Measurements from ENCODE around the gene CD2BP2. TPM values are rescaled to one million over a fixed set of nuclear protein-coding genes. Genes with fewer than 3 reads are reported as not detected.

The CD2BP2 gene
- total and polyA plus RNA-seq, 2 of the 13 experiments (the other 11 are each of a cell fraction or from before 2014, with no cell fraction given), result 24.9 to 54.6 TPM

DNA sequence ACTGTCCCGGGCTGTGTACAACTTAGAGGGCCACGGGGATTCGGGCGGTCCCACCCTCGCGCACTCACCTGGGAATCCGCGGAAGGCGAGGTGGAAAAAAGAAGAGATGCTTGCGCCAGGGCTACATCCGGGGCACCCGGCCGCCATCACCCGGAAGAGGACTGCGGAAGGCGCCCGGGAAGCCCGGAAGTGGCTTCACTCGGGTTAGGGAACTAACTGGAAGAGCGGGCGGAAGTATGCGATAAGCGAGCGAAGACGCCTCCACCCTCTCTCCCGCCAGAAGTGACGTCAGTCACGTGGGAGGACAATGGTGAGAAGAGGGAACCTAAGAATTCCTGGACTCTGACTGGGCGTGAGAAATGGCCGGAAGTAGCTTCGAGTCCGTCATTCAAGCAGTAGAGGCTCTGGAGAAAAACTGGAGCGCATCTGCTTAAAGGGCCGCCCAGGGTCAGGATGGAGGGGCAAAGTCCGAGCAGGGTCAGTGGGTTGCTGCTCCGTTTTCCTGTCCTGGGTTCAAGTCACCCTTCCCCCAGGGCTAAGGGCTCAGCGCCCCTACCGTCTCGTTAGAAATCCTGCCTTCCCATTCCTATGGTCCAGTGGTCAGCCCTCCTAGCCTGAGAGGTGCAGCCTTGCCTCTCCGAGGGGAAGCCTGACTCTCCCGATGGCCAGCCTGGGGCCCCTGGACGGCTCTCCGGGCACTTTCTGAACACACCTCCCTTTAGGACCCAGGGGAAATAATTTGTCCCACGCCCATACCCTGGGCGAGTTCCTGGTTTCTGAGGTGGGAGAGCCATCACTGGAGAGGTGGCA, at the start of gene CD2BP2 (continued):
- TF ChIP-seq, protein P1, sequence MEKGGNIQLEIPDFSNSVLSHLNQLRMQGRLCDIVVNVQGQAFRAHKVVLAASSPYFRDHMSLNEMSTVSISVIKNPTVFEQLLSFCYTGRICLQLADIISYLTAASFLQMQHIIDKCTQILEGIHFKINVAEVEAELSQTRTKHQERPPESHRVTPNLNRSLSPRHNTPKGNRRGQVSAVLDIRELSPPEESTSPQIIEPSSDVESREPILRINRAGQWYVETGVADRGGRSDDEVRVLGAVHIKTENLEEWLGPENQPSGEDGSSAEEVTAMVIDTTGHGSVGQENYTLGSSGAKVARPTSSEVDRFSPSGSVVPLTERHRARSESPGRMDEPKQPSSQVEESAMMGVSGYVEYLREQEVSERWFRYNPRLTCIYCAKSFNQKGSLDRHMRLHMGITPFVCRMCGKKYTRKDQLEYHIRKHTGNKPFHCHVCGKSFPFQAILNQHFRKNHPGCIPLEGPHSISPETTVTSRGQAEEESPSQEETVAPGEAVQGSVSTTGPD (CRISPR knock-in tag; IDR thresholded peaks at IDR 0.05), result no peak
- TF ChIP-seq ZNF747 (CRISPR knock-in tag; IDR thresholded peaks at IDR 0.05; ENCODE audit: borderline replicate concordance), result peak; percentile 53
- TF ChIP-seq TAF15 (IDR thresholded peaks at IDR 0.05; ENCODE audit: low read depth, low read length, poor library complexity, severe bottlenecking), result no peak
- peak; percentile 78 for TF ChIP-seq KDM1A (CRISPR knock-in tag; IDR thresholded peaks at IDR 0.05)
- peak; percentile 78 for TF ChIP-seq KDM5B (CRISPR knock-in tag; IDR thresholded peaks at IDR 0.05; ENCODE audit: borderline replicate concordance)
- peak; percentile 33; the same call in 1 of the 2 replicates for TF ChIP-seq ZNF441 (CRISPR knock-in tag; IDR thresholded peaks at IDR 0.05; ENCODE audit: borderline replicate concordance)
- TF ChIP-seq ZNF569 (CRISPR knock-in tag; IDR thresholded peaks at IDR 0.05; ENCODE audit: borderline replicate concordance), result peak; percentile 93; the same call in 1 of the 2 replicates
- no peak; the same call in 1 of the 2 replicates for TF ChIP-seq ZNF343 (CRISPR knock-in tag; IDR thresholded peaks at IDR 0.05)
- TF ChIP-seq ZFY (CRISPR knock-in tag; IDR thresholded peaks at IDR 0.05), result peak; percentile 81
- 0 out of 2 replicates have a peak, but pooled peaks have one; percentile 6 for TF ChIP-seq ZNF598 (CRISPR knock-in tag; IDR thresholded peaks at IDR 0.05; ENCODE audit: borderline replicate concordance)
- TF ChIP-seq, protein P2, sequence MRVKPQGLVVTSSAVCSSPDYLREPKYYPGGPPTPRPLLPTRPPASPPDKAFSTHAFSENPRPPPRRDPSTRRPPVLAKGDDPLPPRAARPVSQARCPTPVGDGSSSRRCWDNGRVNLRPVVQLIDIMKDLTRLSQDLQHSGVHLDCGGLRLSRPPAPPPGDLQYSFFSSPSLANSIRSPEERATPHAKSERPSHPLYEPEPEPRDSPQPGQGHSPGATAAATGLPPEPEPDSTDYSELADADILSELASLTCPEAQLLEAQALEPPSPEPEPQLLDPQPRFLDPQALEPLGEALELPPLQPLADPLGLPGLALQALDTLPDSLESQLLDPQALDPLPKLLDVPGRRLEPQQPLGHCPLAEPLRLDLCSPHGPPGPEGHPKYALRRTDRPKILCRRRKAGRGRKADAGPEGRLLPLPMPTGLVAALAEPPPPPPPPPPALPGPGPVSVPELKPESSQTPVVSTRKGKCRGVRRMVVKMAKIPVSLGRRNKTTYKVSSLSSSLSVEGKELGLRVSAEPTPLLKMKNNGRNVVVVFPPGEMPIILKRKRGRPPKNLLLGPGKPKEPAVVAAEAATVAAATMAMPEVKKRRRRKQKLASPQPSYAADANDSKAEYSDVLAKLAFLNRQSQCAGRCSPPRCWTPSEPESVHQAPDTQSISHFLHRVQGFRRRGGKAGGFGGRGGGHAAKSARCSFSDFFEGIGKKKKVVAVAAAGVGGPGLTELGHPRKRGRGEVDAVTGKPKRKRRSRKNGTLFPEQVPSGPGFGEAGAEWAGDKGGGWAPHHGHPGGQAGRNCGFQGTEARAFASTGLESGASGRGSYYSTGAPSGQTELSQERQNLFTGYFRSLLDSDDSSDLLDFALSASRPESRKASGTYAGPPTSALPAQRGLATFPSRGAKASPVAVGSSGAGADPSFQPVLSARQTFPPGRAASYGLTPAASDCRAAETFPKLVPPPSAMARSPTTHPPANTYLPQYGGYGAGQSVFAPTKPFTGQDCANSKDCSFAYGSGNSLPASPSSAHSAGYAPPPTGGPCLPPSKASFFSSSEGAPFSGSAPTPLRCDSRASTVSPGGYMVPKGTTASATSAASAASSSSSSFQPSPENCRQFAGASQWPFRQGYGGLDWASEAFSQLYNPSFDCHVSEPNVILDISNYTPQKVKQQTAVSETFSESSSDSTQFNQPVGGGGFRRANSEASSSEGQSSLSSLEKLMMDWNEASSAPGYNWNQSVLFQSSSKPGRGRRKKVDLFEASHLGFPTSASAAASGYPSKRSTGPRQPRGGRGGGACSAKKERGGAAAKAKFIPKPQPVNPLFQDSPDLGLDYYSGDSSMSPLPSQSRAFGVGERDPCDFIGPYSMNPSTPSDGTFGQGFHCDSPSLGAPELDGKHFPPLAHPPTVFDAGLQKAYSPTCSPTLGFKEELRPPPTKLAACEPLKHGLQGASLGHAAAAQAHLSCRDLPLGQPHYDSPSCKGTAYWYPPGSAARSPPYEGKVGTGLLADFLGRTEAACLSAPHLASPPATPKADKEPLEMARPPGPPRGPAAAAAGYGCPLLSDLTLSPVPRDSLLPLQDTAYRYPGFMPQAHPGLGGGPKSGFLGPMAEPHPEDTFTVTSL (CRISPR knock-in tag; IDR thresholded peaks at IDR 0.05; ENCODE audit: borderline replicate concordance), result peak; percentile 62; the same call in 1 of the 2 replicates
- peak; percentile 33 for TF ChIP-seq DR1 (CRISPR knock-in tag; IDR thresholded peaks at IDR 0.05)
- no peak for TF ChIP-seq THYN1 (CRISPR knock-in tag; IDR thresholded peaks at IDR 0.05; ENCODE audit: borderline replicate concordance, low read depth)
- TF ChIP-seq, protein P3, sequence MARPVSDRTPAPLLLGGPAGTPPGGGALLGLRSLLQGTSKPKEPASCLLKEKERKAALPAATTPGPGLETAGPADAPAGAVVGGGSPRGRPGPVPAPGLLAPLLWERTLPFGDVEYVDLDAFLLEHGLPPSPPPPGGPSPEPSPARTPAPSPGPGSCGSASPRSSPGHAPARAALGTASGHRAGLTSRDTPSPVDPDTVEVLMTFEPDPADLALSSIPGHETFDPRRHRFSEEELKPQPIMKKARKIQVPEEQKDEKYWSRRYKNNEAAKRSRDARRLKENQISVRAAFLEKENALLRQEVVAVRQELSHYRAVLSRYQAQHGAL (CRISPR knock-in tag; IDR thresholded peaks at IDR 0.05; ENCODE audit: not compliant biosample characterization), result no peak
- peak; percentile 58; the same call in 1 of the 2 replicates for TF ChIP-seq AKAP8 (CRISPR knock-in tag; IDR thresholded peaks at IDR 0.05)
- TF ChIP-seq MTF2 (CRISPR knock-in tag; IDR thresholded peaks at IDR 0.05; ENCODE audit: borderline replicate concordance), result peak; percentile 96
- TF ChIP-seq HOXA9 (CRISPR knock-in tag; IDR thresholded peaks at IDR 0.05; ENCODE audit: borderline replicate concordance), result no peak
- TF ChIP-seq, protein P4, sequence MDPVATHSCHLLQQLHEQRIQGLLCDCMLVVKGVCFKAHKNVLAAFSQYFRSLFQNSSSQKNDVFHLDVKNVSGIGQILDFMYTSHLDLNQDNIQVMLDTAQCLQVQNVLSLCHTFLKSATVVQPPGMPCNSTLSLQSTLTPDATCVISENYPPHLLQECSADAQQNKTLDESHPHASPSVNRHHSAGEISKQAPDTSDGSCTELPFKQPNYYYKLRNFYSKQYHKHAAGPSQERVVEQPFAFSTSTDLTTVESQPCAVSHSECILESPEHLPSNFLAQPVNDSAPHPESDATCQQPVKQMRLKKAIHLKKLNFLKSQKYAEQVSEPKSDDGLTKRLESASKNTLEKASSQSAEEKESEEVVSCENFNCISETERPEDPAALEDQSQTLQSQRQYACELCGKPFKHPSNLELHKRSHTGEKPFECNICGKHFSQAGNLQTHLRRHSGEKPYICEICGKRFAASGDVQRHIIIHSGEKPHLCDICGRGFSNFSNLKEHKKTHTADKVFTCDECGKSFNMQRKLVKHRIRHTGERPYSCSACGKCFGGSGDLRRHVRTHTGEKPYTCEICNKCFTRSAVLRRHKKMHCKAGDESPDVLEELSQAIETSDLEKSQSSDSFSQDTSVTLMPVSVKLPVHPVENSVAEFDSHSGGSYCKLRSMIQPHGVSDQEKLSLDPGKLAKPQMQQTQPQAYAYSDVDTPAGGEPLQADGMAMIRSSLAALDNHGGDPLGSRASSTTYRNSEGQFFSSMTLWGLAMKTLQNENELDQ (CRISPR knock-in tag; IDR thresholded peaks at IDR 0.05; ENCODE audit: borderline replicate concordance), result no peak
